Measurements from ENCODE around the gene RAD51B.

GRCh38 chr14:68471964-68472508 is 652.5 kb downstream of the RAD51B start:
- TF ChIP-seq EZH2 (IDR thresholded peaks at IDR 0.05; ENCODE audit: low read depth) (no peak), CTCF (conservative IDR thresholded peaks at IDR 0.05) (no peak)
